WTC11 (cell line): ENCODE measurements around the gene SCIMP. TPM values are rescaled to one million over a fixed set of nuclear protein-coding genes. Genes with fewer than 3 reads are reported as not detected.

ENCODE experiments used
- ATAC-seq: fragments of 200-7000 bp; cut with Tn5 transposase; 2 replicates; pipeline ENCODE4 v1.10.0; 2021; ENCODE audit warnings: mild to moderate bottlenecking, moderate library complexity
- CTCF ChIA-PET: fragments of 300-600 bp; sonication (Branson Sonifier 250); formaldehyde crosslinking; loops from one replicate; lab custom pipeline; 2021; ENCODE audit warnings: antibody characterized with exemption; lab: Charles Lee
- POLR2A ChIA-PET: fragments of 350-600 bp; sonication (Branson Sonifier 250); formaldehyde crosslinking; loops from one replicate; lab custom pipeline; 2021; ENCODE audit warnings: antibody characterized with exemption; lab: Charles Lee
- DNase-seq: peaks from one replicate; pipeline ENCODE4 v3.0.0; 2021; ENCODE audit warnings: low spot score
- H3K27ac Mint-ChIP-seq: 2 replicates; pipeline ENCODE4 v1.8.0; 2021; ENCODE audit warnings: mixed read lengths
- H3K27me3 Mint-ChIP-seq: 2 replicates; pipeline ENCODE4 v1.8.0; 2021; ENCODE audit warnings: low read depth, mild to moderate bottlenecking, moderate library complexity, mixed read lengths
- H3K36me3 Mint-ChIP-seq: 2 replicates; pipeline ENCODE4 v1.8.0; 2021; ENCODE audit warnings: mixed read lengths
- H3K4me1 Mint-ChIP-seq: 2 replicates; pipeline ENCODE4 v1.8.0; 2022; ENCODE audit warnings: mixed read lengths
- H3K4me3 Mint-ChIP-seq: 2 replicates; pipeline ENCODE4 v1.8.0; 2021; ENCODE audit warnings: mild to moderate bottlenecking, moderate library complexity, mixed read lengths
- H3K9me3 Mint-ChIP-seq: 2 replicates; pipeline ENCODE4 v1.8.0; 2021; ENCODE audit warnings: mixed read lengths
- ATF1 ChIP-seq: sonication (generic); formaldehyde crosslinking; IDR thresholded peaks from 2 replicates; pipeline ENCODE4 v1.8.1; 2023; ENCODE audit warnings: mild to moderate bottlenecking, moderate library complexity, missing genetic modification reagents
- CREB1 ChIP-seq: sonication (generic); formaldehyde crosslinking; IDR thresholded peaks from 2 replicates; pipeline ENCODE4 v1.8.0; 2023; ENCODE audit warnings: mild to moderate bottlenecking, missing genetic modification reagents
- ELF4 ChIP-seq: sonication (generic); formaldehyde crosslinking; IDR thresholded peaks from 2 replicates; pipeline ENCODE4 v1.8.1; 2022; ENCODE audit warnings: low read depth, mild to moderate bottlenecking, moderate library complexity, missing genetic modification reagents
- ESRRA ChIP-seq: sonication (generic); formaldehyde crosslinking; IDR thresholded peaks from 2 replicates; pipeline ENCODE4 v1.8.1; 2022; ENCODE audit warnings: mild to moderate bottlenecking, missing genetic modification reagents, borderline replicate concordance
- GTF2I ChIP-seq: fragments of 250-450 bp; sonication (Bioruptor Pico); conservative IDR thresholded peaks from 2 replicates; pipeline ENCODE4 v1.4.0; 2021; ENCODE audit warnings: mild to moderate bottlenecking
- IRF2 ChIP-seq: sonication (generic); formaldehyde crosslinking; IDR thresholded peaks from 2 replicates; pipeline ENCODE4 v1.8.0; 2022; ENCODE audit warnings: low read depth, missing genetic modification reagents, borderline replicate concordance
- JUN ChIP-seq: sonication (generic); formaldehyde crosslinking; IDR thresholded peaks from 2 replicates; pipeline ENCODE4 v1.8.0; 2023; ENCODE audit warnings: mild to moderate bottlenecking, missing genetic modification reagents
- NFATC4 ChIP-seq: fragments of 250-450 bp; sonication (Bioruptor Pico); IDR thresholded peaks from 2 replicates; pipeline ENCODE4 v1.9.0; 2021; ENCODE audit warnings: mild to moderate bottlenecking
- NR1H2 ChIP-seq: sonication (generic); formaldehyde crosslinking; IDR thresholded peaks from 2 replicates; pipeline ENCODE4 v1.9.0; 2021; ENCODE audit warnings: mild to moderate bottlenecking, moderate library complexity, missing genetic modification reagents
- OVOL2 ChIP-seq: fragments of 250-450 bp; sonication (Bioruptor Pico); IDR thresholded peaks from 2 replicates; pipeline ENCODE4 v1.9.0; 2021; ENCODE audit warnings: mild to moderate bottlenecking, borderline replicate concordance
- RORB ChIP-seq: fragments of 250-450 bp; sonication (Bioruptor Pico); IDR thresholded peaks from 2 replicates; pipeline ENCODE4 v1.9.0; 2021; ENCODE audit warnings: mild to moderate bottlenecking
- SOX15 ChIP-seq: fragments of 250-450 bp; sonication (Bioruptor Pico); IDR thresholded peaks from 2 replicates; pipeline ENCODE4 v1.9.0; 2021; ENCODE audit warnings: mild to moderate bottlenecking
- SP1 ChIP-seq: sonication (generic); formaldehyde crosslinking; conservative IDR thresholded peaks from 2 replicates; pipeline ENCODE4 v1.8.1; 2022; ENCODE audit warnings: missing genetic modification reagents
- TEAD4 ChIP-seq: sonication (generic); formaldehyde crosslinking; IDR thresholded peaks from 2 replicates; pipeline ENCODE4 v1.8.0; 2022; ENCODE audit warnings: mild to moderate bottlenecking, missing genetic modification reagents
- ZBTB21 ChIP-seq: sonication (generic); formaldehyde crosslinking; IDR thresholded peaks from 2 replicates; pipeline ENCODE4 v1.8.1; 2023; ENCODE audit warnings: mild to moderate bottlenecking, missing genetic modification reagents, borderline replicate concordance
- ZNF671 ChIP-seq: fragments of 250-450 bp; sonication (Bioruptor Pico); IDR thresholded peaks from 2 replicates; pipeline ENCODE4 v1.8.0; 2021; ENCODE audit warnings: mild to moderate bottlenecking
- total RNA-seq: library from RNA; stranded (reverse); gene quantifications from 3 replicates; pipeline ENCODE4 v1.2.3, GENCODE V29; 2021
- TF ChIP-seq, protein P1 (sequence below): fragments of 250-450 bp; sonication (Bioruptor Pico); IDR thresholded peaks from 2 replicates; pipeline ENCODE4 v1.8.0; 2021; ENCODE audit warnings: mild to moderate bottlenecking
- TF ChIP-seq, protein P2 (sequence below): fragments of 250-450 bp; sonication (Bioruptor Pico); conservative IDR thresholded peaks from 2 replicates; pipeline ENCODE4 v1.9.0; 2021; ENCODE audit warnings: mild to moderate bottlenecking
- TF ChIP-seq, protein P3 (sequence below): sonication (generic); formaldehyde crosslinking; IDR thresholded peaks from 2 replicates; pipeline ENCODE4 v1.8.0; 2023; ENCODE audit warnings: missing genetic modification reagents
- TF ChIP-seq, protein P4 (sequence below): sonication (generic); formaldehyde crosslinking; IDR thresholded peaks from 2 replicates; pipeline ENCODE4 v1.8.0; 2022; ENCODE audit warnings: mild to moderate bottlenecking, missing genetic modification reagents
- TF ChIP-seq, protein P5 (sequence below): sonication (generic); formaldehyde crosslinking; IDR thresholded peaks from 2 replicates; pipeline ENCODE4 v1.8.1; 2022; ENCODE audit warnings: low read depth, missing genetic modification reagents, borderline replicate concordance
- TF ChIP-seq, protein P6 (sequence below): sonication (generic); formaldehyde crosslinking; IDR thresholded peaks from 2 replicates; pipeline ENCODE4 v1.8.1; 2022; ENCODE audit warnings: mild to moderate bottlenecking, moderate library complexity, missing genetic modification reagents
- TF ChIP-seq, protein P7 (sequence below): sonication (generic); formaldehyde crosslinking; IDR thresholded peaks from 2 replicates; pipeline ENCODE4 v1.8.1; 2023; ENCODE audit warnings: mild to moderate bottlenecking, missing genetic modification reagents, moderate library complexity

SCIMP gene
- total RNA-seq, 1 experiment from 2014 or later = not detected

DNA sequence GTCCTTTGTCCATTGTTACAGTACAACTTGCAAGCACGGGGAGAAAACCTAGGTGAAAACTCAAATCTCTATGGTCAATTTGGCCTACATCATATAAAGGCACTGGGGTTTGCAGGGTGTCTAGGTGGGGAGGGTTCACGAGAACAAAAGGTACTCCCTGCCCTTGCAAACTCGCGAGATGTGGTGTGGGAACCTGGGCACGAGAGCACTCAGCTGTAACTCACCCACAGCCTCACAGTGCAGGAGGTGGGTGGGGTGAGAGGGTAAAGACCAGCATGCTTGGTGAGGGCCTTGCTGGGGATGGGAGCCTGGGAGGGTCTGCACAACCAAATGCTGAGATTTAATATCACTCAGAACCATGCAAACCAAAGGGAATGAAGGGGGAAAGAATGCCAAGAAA lies 24.6 kb downstream of the SCIMP start:
- no peaks in the 10 kb centered on the region for H3K9me3 Mint-ChIP-seq
- TF ChIP-seq, protein P1, sequence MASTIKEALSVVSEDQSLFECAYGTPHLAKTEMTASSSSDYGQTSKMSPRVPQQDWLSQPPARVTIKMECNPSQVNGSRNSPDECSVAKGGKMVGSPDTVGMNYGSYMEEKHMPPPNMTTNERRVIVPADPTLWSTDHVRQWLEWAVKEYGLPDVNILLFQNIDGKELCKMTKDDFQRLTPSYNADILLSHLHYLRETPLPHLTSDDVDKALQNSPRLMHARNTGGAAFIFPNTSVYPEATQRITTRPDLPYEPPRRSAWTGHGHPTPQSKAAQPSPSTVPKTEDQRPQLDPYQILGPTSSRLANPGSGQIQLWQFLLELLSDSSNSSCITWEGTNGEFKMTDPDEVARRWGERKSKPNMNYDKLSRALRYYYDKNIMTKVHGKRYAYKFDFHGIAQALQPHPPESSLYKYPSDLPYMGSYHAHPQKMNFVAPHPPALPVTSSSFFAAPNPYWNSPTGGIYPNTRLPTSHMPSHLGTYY (CRISPR knock-in tag) = no peak
- ATAC-seq (no peak), DNase-seq (no peak)
- POLR2A ChIA-PET = interaction anchor here (0.5 kb wide), 1 partner anchor 112 kb away, joined by 4 read pairs; no protein-coding TSS in a partner anchor
- H3K36me3 Mint-ChIP-seq = no peaks in the 10 kb centered on the region
- no peaks in the 10 kb centered on the region for H3K27me3 Mint-ChIP-seq
- CTCF ChIA-PET = no interaction called here
- no peak overlapping the region for H3K27ac Mint-ChIP-seq
- H3K4me3 Mint-ChIP-seq = no peak overlapping the region
- no peaks in the 10 kb centered on the region for H3K4me1 Mint-ChIP-seq

DNA sequence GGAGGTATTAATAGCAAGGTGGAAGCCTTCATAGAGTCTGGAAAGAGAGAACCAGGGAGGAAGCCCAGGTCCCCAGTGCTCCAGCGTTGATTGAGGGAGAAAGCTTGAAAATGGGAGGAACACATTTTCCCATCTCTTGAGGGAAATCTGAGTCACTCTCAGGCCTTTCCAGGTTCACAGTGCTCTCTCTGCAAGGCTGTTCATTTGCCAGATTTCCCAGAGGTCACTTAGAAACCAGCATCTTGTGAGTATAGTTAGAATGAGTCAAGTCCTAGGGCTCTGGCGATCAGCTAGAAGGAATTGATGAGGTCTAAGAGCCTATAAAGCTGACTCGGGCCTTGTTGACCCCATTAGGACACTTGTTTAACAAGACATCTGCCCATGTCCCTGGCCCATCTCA lies 25.3 kb downstream of the SCIMP start:
- TF ChIP-seq, protein P2, sequence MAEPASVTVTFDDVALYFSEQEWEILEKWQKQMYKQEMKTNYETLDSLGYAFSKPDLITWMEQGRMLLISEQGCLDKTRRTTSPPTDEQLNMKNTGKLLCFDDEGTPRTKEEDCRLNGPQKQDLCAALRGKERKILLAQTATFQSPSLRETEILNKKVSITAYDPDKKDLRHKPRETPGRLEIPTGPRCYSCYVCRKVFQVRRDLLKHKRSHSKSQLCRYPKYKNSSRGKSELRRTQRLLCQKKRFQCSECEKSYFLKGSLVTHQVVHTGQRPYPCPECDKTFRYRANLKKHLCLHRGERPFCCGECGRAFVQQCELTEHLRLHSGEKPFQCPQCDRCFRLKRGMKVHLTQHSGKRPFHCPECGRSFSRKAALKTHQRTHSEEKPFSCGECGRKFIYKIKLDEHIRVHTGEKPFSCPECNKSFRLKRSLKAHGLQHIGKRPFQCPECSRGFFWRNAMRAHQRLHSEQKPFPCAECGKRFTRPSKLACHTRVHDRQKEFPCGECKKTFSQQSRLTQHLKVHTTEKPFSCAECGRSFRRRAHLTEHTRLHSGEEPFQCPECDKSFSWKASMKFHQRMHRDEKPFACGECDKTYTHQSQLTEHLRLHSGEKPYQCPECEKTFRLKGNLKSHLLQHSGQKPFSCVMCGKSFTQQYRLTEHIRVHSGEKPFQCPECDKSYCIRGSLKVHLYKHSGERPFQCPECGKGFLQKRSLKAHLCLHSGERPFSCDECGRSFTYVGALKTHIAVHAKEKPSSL (CRISPR knock-in tag) = no peak
- no peak for TF ChIP-seq ZBTB21 (CRISPR knock-in tag)
- no peak for TF ChIP-seq ATF1 (CRISPR knock-in tag)
- Mint-ChIP-seq H3K4me1 (no peaks in the 10 kb centered on the region), H3K36me3 (no peaks in the 10 kb centered on the region), H3K27ac (no peak overlapping the region), H3K9me3 (no peaks in the 10 kb centered on the region), H3K27me3 (no peaks in the 10 kb centered on the region), H3K4me3 (no peak overlapping the region)
- no peak for ATAC-seq
- DNase-seq = no peak
- CTCF ChIA-PET = no interaction called here
- POLR2A ChIA-PET = no interaction called here

DNA sequence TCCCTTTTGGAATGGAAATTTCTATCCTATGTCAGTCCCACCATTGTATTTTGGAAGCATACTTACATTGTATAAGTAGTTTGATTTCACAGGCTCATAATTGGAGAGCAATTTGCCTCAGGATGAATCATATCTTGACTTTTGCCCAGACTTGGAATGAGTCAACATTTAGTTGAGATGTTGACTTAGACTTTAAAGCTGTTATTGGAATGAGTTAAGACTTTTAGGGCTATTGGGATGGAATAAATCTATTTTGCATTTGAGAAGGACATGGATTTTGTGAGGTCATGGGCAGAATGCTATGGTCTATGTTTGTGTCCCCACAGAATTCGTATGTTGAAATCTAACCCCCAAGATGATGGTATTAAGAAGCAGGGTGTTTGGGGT lies 30.8 kb downstream of the SCIMP start:
- H3K36me3 Mint-ChIP-seq = no peaks in the 10 kb centered on the region
- CTCF ChIA-PET = no interaction called here
- no peaks in the 10 kb centered on the region; the same call in 1 of the 2 replicates for H3K27me3 Mint-ChIP-seq
- H3K27ac Mint-ChIP-seq = no peak overlapping the region
- H3K4me3 Mint-ChIP-seq = no peak overlapping the region
- no peaks in the 10 kb centered on the region for H3K4me1 Mint-ChIP-seq
- TF ChIP-seq NR1H2 (CRISPR knock-in tag) (no peak), SP1 (CRISPR knock-in tag) (no peak), RORB (no peak), SOX15 (CRISPR knock-in tag) (no peak), CREB1 (no peak), TEAD4 (CRISPR knock-in tag) (no peak), ESRRA (no peak), OVOL2 (CRISPR knock-in tag) (no peak), ZNF671 (CRISPR knock-in tag) (no peak), ZBTB21 (CRISPR knock-in tag) (no peak), GTF2I (CRISPR knock-in tag) (no peak), ELF4 (no peak), NFATC4 (CRISPR knock-in tag) (no peak), JUN (no peak), IRF2 (no peak)
- TF ChIP-seq, protein P3, sequence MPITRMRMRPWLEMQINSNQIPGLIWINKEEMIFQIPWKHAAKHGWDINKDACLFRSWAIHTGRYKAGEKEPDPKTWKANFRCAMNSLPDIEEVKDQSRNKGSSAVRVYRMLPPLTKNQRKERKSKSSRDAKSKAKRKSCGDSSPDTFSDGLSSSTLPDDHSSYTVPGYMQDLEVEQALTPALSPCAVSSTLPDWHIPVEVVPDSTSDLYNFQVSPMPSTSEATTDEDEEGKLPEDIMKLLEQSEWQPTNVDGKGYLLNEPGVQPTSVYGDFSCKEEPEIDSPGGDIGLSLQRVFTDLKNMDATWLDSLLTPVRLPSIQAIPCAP = no peak
- TF ChIP-seq, protein P4, sequence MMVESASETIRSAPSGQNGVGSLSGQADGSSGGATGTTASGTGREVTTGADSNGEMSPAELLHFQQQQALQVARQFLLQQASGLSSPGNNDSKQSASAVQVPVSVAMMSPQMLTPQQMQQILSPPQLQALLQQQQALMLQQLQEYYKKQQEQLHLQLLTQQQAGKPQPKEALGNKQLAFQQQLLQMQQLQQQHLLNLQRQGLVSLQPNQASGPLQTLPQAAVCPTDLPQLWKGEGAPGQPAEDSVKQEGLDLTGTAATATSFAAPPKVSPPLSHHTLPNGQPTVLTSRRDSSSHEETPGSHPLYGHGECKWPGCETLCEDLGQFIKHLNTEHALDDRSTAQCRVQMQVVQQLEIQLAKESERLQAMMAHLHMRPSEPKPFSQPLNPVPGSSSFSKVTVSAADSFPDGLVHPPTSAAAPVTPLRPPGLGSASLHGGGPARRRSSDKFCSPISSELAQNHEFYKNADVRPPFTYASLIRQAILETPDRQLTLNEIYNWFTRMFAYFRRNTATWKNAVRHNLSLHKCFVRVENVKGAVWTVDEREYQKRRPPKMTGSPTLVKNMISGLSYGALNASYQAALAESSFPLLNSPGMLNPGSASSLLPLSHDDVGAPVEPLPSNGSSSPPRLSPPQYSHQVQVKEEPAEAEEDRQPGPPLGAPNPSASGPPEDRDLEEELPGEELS (CRISPR knock-in tag) = no peak
- TF ChIP-seq, protein P5, sequence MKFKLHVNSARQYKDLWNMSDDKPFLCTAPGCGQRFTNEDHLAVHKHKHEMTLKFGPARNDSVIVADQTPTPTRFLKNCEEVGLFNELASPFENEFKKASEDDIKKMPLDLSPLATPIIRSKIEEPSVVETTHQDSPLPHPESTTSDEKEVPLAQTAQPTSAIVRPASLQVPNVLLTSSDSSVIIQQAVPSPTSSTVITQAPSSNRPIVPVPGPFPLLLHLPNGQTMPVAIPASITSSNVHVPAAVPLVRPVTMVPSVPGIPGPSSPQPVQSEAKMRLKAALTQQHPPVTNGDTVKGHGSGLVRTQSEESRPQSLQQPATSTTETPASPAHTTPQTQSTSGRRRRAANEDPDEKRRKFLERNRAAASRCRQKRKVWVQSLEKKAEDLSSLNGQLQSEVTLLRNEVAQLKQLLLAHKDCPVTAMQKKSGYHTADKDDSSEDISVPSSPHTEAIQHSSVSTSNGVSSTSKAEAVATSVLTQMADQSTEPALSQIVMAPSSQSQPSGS (CRISPR knock-in tag) = no peak
- TF ChIP-seq, protein P6, sequence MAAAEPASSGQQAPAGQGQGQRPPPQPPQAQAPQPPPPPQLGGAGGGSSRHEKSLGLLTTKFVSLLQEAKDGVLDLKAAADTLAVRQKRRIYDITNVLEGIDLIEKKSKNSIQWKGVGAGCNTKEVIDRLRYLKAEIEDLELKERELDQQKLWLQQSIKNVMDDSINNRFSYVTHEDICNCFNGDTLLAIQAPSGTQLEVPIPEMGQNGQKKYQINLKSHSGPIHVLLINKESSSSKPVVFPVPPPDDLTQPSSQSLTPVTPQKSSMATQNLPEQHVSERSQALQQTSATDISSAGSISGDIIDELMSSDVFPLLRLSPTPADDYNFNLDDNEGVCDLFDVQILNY (CRISPR knock-in tag) = no peak
- TF ChIP-seq, protein P7, sequence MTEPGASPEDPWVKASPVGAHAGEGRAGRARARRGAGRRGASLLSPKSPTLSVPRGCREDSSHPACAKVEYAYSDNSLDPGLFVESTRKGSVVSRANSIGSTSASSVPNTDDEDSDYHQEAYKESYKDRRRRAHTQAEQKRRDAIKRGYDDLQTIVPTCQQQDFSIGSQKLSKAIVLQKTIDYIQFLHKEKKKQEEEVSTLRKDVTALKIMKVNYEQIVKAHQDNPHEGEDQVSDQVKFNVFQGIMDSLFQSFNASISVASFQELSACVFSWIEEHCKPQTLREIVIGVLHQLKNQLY (CRISPR knock-in tag) = no peak
- ATAC-seq (no peak), DNase-seq (no peak)
- POLR2A ChIA-PET = interaction anchor here (0.6 kb wide), 1 partner anchor 554 kb away, joined by 3 read pairs; no protein-coding TSS in a partner anchor
- H3K9me3 Mint-ChIP-seq = peaks cover 6% of the 10 kb centered on the region
